Activated CD8-positive, alpha-beta memory T cell treated with anti-CD3 and anti-CD28 coated beads for 48 hours (primary cell): ENCODE results near the gene TEX44.
A peak's percentile ranks its signal among the peaks of the same experiment; 100 is the strongest.

Experiments
- DNase-seq, 3 experiments: peaks; one replicate each; pipeline ENCODE4 v3.0.0-alpha.2; 2020; ENCODE audit warnings: low read depth in 2 of 3, low spot score in 2 of 3

The TEX44 gene

DNA sequence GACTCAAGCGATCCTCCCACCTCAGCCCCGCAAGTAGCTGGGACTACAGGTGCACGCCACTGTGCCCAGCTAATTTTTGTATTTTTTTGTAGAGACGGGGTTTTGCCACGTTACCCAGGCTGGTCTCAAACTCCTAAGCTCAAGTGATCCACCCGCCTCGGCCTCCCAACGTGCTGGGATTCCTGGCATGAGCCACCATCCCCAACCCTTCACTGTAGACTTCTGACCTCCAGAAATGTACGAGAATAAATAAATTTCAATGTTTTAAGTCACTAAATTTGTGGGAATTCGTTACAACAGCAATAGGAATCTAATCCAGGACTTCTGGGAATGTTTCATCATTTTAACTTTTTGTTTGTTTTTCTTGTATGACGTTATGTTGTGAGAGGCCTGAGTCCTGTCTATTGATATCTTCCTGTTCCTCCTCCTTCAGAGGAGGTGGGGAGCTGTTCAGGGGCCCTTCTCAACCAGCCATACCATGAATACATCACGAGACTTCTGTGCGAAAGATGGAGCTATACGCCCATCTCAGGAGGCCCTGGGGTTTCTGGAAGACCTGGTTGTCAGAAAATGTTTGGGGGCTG lies 40.0 kb downstream of the TEX44 start:
- no peak for DNase-seq

GRCh38 chr2:231633241-231633976 lies 40.7 kb downstream of the TEX44 start:
- DNase-seq = no peak

- DNase-seq = no peak
Observed at GRCh38 chr2:231634412-231634811, 41.7 kb downstream of the TEX44 start.

DNA sequence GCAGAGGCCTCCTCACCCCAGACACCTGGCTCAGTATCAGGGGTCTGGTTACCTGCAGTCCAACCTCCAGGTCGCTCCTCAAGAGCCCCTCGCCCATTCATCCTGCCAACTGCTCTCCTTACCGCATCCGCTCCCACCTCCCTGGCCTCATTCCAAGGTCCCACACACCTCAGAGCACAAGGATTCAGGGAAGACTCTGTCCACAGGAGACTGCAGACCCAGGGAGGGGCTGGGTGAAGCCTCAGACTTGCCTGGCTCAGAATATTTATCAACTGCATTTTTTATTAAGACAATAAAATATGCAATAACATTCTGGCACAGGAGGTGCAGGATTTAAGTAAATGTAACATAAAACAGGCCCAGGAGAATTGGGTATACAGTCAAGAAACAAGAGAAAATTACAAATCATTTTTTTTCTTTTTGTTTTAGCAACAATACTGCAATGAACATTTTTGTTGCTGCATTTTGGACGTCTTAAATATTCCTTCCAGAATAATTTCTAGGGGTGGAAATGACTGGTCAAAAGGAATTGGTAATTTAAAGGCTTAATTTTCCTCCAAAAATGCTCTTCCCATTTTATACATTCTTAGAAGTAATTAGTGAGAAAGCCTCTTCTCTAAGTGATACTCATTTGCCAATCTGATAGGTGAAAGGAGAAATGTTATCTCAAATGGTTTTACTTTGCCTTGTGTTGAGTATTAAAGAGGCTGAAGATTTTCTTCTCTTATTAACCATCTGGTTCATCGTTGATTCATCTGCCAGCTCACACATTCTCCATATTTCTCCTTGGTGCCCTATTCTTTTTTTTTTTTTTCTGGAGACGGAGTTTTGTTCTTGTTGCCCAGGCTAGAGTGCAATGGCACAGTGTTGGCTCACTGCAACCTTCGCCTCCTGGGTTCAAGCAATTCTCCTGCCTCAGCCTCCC lies 42.5 kb downstream of the TEX44 start:
- DNase-seq = no peak

- DNase-seq = no peak
Observed at GRCh38 chr2:231640241-231640640, 47.6 kb downstream of the TEX44 start.

- no peak for DNase-seq
Observed at GRCh38 chr2:231640641-231641111, 48.0 kb downstream of the TEX44 start.

- DNase-seq = peak in 2 of 3 experiments; percentile 27 to 58
Observed at GRCh38 chr2:231642631-231643494, 50.2 kb downstream of the TEX44 start.

- no peak for DNase-seq
Observed at GRCh38 chr2:231643495-231643888, 50.8 kb downstream of the TEX44 start.
